ENCODE results near the gene SPATA16.
"Not testable (repeated sequence)": the region's sequence is repeated elsewhere in the genome, so short reads cannot be mapped to it uniquely, and the experiment has no call there.

The SPATA16 gene

GRCh38 chr3:172869368-172869771 lies 271.7 kb downstream of the SPATA16 start:
- no peak for DNase-seq

DNA sequence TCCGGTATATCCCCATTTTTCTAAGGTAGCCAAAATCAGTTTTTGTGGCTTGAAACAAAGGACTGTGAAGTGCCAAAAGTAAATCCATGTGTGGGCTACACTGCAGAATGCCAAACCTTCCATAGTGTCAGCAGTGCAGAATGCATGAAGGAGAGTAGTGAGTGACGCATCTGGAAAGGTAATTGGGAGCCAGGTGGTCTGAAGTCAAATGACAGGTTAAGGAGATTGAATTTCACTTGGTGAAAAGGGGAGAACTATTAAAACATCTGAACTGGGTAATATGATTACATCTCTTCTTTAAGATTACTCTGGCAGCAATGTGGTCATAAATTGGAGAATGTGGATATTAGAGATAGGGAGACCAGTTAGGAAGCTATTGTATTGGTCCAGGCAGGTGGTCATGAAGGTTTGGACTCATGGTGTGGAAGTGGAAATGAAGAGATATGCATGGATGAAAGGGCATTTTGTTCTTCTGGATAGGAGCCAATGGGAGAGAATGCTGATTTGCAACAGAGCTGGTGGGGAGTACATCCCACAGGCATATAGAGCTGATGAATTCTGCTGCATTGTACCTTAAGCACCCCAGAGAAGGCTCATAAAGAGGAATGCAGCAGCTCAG lies 272.3 kb downstream of the SPATA16 start:
- DNase-seq = no peak

DNA sequence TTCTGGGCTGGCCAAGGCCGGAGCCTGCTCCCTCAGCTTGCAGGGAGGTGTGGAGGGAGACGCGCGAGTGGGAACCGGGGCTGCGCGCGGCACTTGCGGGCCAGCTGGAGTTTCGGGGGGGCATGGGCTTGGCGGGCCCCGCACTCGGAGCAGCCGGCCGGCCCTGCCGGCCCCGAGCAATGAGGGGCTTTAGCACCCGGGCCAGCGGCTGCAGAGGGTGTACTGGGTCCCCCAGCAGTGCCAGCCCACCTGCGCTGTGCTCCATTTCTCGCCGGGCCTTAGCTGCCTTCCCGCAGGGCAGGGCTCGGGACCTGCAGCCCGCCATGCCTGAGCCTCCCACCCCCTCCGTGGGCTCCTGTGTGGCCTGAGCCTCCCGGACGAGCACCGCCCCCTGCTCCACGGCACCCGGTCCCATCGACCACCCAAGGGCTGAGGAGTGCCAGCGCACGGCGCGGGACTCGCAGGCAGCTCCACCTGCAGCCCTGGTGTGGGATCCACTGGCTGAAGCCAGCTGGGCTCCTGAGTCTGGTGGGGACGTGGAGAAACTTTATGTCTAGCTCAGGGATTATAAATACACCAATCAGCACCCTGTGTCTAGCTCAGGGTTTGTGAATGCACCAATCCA lies 274.2 kb downstream of the SPATA16 start:
- DNase-seq = not testable (repeated sequence)

- no peak for DNase-seq
Measured at GRCh38 chr3:172859041-172859440, 282.0 kb downstream of the SPATA16 start.

GRCh38 chr3:172856795-172857742 lies 284.0 kb downstream of the SPATA16 start:
- DNase-seq = no peak

- DNase-seq = no peak
Measured at GRCh38 chr3:172855037-172855436, 286.0 kb downstream of the SPATA16 start.

DNA sequence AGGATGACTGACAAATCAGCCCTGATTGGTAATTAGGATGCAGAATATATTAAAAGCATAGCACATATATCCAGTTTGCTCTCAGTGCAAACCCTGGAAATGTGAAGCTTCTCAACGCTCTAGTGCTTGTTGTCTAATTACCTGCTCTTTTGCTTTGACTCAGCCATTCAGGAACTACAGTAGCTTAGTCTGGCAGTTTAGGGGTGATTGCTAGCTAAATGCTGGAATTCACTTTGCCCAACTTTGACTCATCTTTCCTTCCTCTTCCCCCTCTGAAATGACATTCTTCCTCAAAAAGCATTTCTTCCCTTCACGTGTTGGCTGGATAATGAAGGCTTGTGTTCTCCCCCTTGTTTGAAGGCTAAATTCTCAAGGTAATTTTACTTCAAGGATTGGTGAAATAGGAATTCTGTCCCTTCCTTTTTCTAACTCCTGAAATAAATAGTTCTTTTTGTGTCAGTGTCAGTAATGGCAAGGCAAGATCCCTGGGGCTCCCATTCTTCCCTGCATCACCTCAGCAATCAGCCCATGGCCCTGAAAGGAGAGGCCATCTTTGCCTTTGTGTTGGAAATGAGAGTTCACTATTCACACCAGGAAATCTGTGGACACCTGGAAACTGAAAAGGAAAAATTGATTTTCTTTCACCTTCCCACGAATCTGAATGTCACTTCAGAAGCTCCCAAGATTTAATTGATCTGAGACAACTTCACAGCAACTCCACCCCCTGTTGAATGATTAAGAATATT lies 286.9 kb downstream of the SPATA16 start:
- no peak for DNase-seq

DNA sequence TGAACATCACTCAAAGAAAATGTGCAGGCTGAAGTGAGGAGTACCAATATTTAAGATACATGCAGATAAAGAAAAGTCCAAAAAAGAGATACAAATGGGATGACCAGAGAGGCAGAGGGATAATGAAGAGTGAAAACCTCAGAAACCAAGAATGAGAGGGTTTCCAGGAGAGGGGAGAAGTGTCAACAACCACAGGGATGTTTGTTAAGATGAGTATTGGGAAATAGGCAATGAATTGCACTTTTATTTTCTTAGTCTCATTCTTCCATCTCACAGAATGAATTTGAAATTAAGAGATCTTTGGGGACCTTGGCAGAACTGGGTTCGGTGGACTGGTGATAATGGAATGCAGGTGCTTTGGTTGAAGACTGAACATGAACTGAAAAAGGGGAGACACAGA lies 288.0 kb downstream of the SPATA16 start:
- DNase-seq = no peak

- no peak for DNase-seq
Measured at GRCh38 chr3:172848910-172849309, 292.1 kb downstream of the SPATA16 start.

DNA sequence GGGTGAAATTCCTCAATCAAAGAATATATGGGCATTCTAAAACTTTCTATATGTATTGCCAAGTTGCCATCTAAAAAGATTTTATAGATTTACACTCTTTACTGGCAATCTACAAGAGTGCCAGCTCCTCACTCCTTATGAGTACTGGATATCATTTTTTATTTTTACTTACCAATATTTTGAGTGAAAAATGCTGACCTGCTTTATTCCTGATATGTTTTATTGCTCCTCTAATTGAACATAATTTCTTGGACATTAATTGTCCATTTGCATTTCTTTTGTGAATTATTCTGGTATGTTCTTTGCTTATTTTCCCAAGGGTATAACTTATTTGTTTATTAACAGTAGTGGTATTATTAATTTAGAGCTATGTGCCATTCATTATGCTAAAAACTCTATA lies 293.7 kb downstream of the SPATA16 start:
- DNase-seq = no peak

DNA sequence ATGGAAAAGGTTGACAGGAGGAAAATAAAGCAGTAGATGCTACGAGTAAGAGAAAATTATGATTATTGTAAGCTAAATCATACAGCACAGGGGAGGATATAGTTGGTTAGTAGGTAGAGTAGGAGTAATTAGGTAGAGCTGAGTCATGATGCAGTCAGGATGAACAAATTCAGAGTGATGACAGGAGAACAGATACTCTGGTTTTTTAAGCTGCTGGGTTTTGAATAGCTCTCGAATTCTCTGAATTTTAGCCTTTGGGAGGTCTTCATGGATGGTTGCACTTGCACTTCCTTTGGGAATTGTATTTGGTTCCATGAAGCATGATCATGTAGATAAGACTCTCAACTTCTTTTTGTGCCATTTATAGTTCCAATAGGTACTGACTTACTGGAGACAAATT lies 294.3 kb downstream of the SPATA16 start:
- DNase-seq = no peak

- no peak for DNase-seq
Measured at GRCh38 chr3:172846103-172846561, 294.9 kb downstream of the SPATA16 start.

DNA sequence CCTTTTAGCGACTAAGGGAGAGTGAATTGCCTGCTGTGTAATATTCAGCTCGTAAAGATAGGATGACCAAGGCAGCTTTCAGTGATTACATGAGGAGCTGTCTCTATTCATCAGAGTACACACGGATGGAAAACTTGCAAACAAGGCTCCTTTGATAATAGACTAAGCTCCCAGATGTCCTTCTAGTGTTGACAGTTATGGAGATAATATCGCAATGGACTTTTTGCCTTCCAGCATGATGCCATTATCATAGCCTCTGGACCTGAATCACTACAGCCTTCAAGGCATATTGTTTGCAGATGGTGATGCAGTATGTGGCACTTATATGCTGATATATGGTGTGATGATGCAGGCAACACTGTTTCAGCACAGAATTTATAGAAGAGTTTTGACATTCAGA lies 296.6 kb downstream of the SPATA16 start:
- DNase-seq = no peak

DNA sequence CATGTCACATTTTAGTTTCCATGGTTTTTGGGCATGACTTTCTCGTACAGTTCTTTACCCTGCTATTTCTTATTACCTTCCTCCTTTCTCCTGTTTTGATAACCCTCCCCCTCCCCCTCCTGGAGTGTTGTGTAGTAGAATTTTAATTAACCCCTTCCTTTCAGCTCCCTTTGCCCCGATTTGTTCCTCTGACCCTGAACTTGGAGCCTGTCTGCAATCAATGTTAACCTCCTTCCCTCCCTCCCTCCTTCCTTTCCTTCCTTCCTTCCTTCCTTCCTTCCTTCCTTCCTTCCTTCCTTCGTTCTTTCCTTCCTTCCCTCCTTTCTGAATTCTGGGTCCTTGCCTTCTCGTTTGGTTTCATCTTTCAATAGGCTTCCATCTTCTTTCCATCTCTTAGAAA lies 300.1 kb downstream of the SPATA16 start:
- DNase-seq = no peak

- no peak for DNase-seq
Measured at GRCh38 chr3:172840463-172840862, 300.6 kb downstream of the SPATA16 start.

DNA sequence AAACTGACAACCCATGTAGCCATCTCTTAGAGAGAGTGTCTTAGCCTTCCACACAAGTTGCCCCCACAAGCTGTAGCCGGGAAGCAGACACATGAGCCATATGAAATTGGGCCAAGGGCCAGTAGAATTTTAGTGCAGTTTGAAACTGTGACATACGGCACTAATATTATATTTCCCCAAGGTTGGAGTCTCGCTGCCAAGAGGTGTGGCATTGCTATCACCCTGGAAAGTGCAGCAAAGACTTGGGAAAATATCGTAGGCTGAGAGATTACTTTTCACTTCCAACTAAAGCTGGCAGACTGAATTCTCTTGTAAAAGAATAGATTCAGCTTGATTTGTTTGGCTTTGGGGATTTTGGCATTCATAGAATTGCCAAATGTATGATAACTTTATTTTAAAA lies 301.4 kb downstream of the SPATA16 start:
- no peak for DNase-seq

Measured in RPMI8226 (cell line).